ENCODE data around the gene CD300H. TPM values are rescaled to one million over a fixed set of nuclear protein-coding genes. Genes with fewer than 3 reads are reported as not detected.

The CD300H gene
- total RNA-seq, 1 experiment from 2014 or later, result not detected

GRCh38 chr17:74515941-74516340, 51.4 kb downstream of the CD300H start:
- ChIA-PET CTCF (no interaction called here), RAD21 (ENCODE audit: low non-redundant PET in 1 of 2, low total read pairs in 2 of 2, uncharacterized antibody in 2 of 2, unreplicated experiment in 2 of 2) (no interaction called here), POLR2A (no interaction called here)
- Histone ChIP-seq H3K4me3 (replicated peaks in 1 of 2; ENCODE audit: low read depth in 1 of 2, low read length in 2 of 2) (no peak overlapping the region), H3K9ac (ENCODE audit: low read length) (no peak overlapping the region), H3K27me3 (ENCODE audit: insufficient read depth, low read length) (no peaks in the 10 kb centered on the region; the same call in 1 of the 2 replicates), H3K9me3 (ENCODE audit: control insufficient read depth in 1 of 2, insufficient read depth in 1 of 2, low read depth in 1 of 2, low read length in 2 of 2) (peaks cover 0 to 11% of the 10 kb centered on the region in 2 experiments; a peak in 1 of 4 replicates), H3K9me2 (ENCODE audit: insufficient read depth) (no peaks in the 10 kb centered on the region), H2AFZ (ENCODE audit: low read depth, low read length, poor library complexity, severe bottlenecking) (no peak overlapping the region), H3K79me2 (ENCODE audit: insufficient read depth, low read length) (no peaks in the 10 kb centered on the region), H3K4me1 (ENCODE audit: control insufficient read depth in 1 of 2, insufficient read depth in 2 of 2, low read length in 2 of 2) (peaks cover 0 to 15% of the 10 kb centered on the region in 2 experiments; a peak in 2 of 4 replicates), H4K20me1 (ENCODE audit: insufficient read depth) (no peaks in the 10 kb centered on the region), H3K4me2 (ENCODE audit: low read length) (no peak overlapping the region), H3K36me3 (ENCODE audit: control insufficient read depth in 1 of 2, insufficient read depth in 2 of 2, low read length in 2 of 2) (no peaks in the 10 kb centered on the region), H3K27ac (ENCODE audit: low read depth, low read length) (no peak overlapping the region)
- intact Hi-C loops (cut with micrococcal nuclease), result no loop called here
- no peak for DNase-seq (ENCODE audit: low read depth, low spot score)
- TF ChIP-seq POLR2AphosphoS5 (IDR thresholded peaks at IDR 0.05; ENCODE audit: low read depth, low read length), result no peak
- TF ChIP-seq SP1 (IDR thresholded peaks at IDR 0.05; ENCODE audit: low read depth), result no peak
- TF ChIP-seq SIN3A (IDR thresholded peaks at IDR 0.05; ENCODE audit: low read depth), result no peak
- no peak for TF ChIP-seq ZNF274 (IDR thresholded peaks at IDR 0.05; ENCODE audit: low read depth, low read length)
- TF ChIP-seq SRF (IDR thresholded peaks at IDR 0.05; ENCODE audit: low read depth), result no peak
- TF ChIP-seq YY1 (IDR thresholded peaks at IDR 0.05; ENCODE audit: extremely low read depth, insufficient replicate concordance, low read depth, low read length), result no peak
- no peak for TF ChIP-seq EZH2phosphoT487 (IDR thresholded peaks at IDR 0.05; ENCODE audit: borderline replicate concordance)
- no peak for TF ChIP-seq POLR2A (IDR thresholded peaks at IDR 0.05; ENCODE audit: borderline replicate concordance, extremely low read depth, insufficient read depth, insufficient read length)
- TF ChIP-seq, protein P1, sequence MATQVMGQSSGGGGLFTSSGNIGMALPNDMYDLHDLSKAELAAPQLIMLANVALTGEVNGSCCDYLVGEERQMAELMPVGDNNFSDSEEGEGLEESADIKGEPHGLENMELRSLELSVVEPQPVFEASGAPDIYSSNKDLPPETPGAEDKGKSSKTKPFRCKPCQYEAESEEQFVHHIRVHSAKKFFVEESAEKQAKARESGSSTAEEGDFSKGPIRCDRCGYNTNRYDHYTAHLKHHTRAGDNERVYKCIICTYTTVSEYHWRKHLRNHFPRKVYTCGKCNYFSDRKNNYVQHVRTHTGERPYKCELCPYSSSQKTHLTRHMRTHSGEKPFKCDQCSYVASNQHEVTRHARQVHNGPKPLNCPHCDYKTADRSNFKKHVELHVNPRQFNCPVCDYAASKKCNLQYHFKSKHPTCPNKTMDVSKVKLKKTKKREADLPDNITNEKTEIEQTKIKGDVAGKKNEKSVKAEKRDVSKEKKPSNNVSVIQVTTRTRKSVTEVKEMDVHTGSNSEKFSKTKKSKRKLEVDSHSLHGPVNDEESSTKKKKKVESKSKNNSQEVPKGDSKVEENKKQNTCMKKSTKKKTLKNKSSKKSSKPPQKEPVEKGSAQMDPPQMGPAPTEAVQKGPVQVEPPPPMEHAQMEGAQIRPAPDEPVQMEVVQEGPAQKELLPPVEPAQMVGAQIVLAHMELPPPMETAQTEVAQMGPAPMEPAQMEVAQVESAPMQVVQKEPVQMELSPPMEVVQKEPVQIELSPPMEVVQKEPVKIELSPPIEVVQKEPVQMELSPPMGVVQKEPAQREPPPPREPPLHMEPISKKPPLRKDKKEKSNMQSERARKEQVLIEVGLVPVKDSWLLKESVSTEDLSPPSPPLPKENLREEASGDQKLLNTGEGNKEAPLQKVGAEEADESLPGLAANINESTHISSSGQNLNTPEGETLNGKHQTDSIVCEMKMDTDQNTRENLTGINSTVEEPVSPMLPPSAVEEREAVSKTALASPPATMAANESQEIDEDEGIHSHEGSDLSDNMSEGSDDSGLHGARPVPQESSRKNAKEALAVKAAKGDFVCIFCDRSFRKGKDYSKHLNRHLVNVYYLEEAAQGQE (IDR thresholded peaks at IDR 0.05; ENCODE audit: low read depth), result no peak
- no peak for TF ChIP-seq EZH2 (IDR thresholded peaks at IDR 0.05)
- TF ChIP-seq, protein P2, sequence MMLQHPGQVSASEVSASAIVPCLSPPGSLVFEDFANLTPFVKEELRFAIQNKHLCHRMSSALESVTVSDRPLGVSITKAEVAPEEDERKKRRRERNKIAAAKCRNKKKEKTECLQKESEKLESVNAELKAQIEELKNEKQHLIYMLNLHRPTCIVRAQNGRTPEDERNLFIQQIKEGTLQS (IDR thresholded peaks at IDR 0.05), result no peak
- TF ChIP-seq CEBPB (IDR thresholded peaks at IDR 0.05; ENCODE audit: low read depth), result no peak
- no peak for TF ChIP-seq FOSL1 (IDR thresholded peaks at IDR 0.05; ENCODE audit: low read depth)
- no peak for TF ChIP-seq RAD21 (IDR thresholded peaks at IDR 0.05; ENCODE audit: low read depth)
- TF ChIP-seq ZFX (IDR thresholded peaks at IDR 0.05), result no peak
- no peak for TF ChIP-seq JUND (IDR thresholded peaks at IDR 0.05)
- no peak for TF ChIP-seq EGR1 (IDR thresholded peaks at IDR 0.05; ENCODE audit: low read depth)
- TF ChIP-seq ELF1 (IDR thresholded peaks at IDR 0.05; ENCODE audit: borderline replicate concordance, low read depth), result no peak
- no peak for TF ChIP-seq ZBTB33 (IDR thresholded peaks at IDR 0.05; ENCODE audit: extremely low read depth, insufficient replicate concordance, low read length)
- TF ChIP-seq, protein P3, sequence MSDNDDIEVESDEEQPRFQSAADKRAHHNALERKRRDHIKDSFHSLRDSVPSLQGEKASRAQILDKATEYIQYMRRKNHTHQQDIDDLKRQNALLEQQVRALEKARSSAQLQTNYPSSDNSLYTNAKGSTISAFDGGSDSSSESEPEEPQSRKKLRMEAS (IDR thresholded peaks at IDR 0.05), result no peak
- BruUV-seq (replicated peaks), result no TSS peak
- ATAC-seq, result no peak

All from HCT116 (cell line).